H1 (cell line): ENCODE measurements around the gene MT1X. TPM values are rescaled to one million over a fixed set of nuclear protein-coding genes. Genes with fewer than 3 reads are reported as not detected.

Experiments used
- GABPA ChIP-seq: IDR thresholded peaks from 2 replicates; pipeline ENCODE4 v1.6.1; 2011; ENCODE audit warnings: mild to moderate bottlenecking, low read length, moderate library complexity, borderline replicate concordance; ENCODE audit not compliant: insufficient read depth
- polyA plus RNA-seq, 7 experiments: library from polyadenylated mRNA; depleted of rRNA in 3 of 7; stranded (reverse) in 5 of 7; unstranded in 2 of 7; fragments of >200 nt in 5 of 7; fragments of 200-250 nt in 2 of 7; gene quantifications; 1 replicate in 5 of 7; 2 replicates in 1 of 7; 4 replicates in 1 of 7; pipeline versions ENCODE4 v1.2.1 to v1.2.3, GENCODE V29; 2011 to 2013; ENCODE audit warnings: missing spikeins in 2 of 7, mixed read lengths in 2 of 7
- total RNA-seq: library from RNA; stranded (reverse); fragmentation: NEBNext Ultra II Directional; extraction: Animal tissue kit (Norgen Biotek cat#: 25700); gene quantifications from 2 replicates; pipeline ENCODE4 v1.2.1, GENCODE V29; 2021
- TF ChIP-seq, protein P1 (sequence below): IDR thresholded peaks from 2 replicates; pipeline ENCODE4 v1.6.1; 2012; ENCODE audit warnings: inconsistent platforms

The MT1X gene
- total and polyA plus RNA-seq, 2 of the 8 experiments (the other 6 are each of a cell fraction or from before 2014, with no cell fraction given): 52.4 to 1,060 TPM

GRCh38 chr16:56643080-56643778 lies 39.0 kb upstream of the MT1X start (continued):
- 0 out of 2 replicates have a peak, but pooled peaks have one; percentile 55 for TF ChIP-seq GABPA
- TF ChIP-seq, protein P1, sequence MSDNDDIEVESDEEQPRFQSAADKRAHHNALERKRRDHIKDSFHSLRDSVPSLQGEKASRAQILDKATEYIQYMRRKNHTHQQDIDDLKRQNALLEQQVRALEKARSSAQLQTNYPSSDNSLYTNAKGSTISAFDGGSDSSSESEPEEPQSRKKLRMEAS: peak; percentile 43; the same call in 1 of the 2 replicates
